HEK293 (cell line): ENCODE measurements around the gene TXNRD2.

Experiments
- ZNF37A ChIP-seq: fragments of 450-650 bp; IDR thresholded peaks from 2 replicates; pipeline ENCODE4 v1.5.1; 2018; ENCODE audit warnings: missing biosample characterization, missing genetic modification characterization
- TF ChIP-seq, protein P1 (sequence below): fragments of 450-650 bp; formaldehyde crosslinking; IDR thresholded peaks from 2 replicates; pipeline ENCODE4 v1.5.1; 2016; ENCODE audit warnings: missing biosample characterization, missing genetic modification characterization

DNA sequence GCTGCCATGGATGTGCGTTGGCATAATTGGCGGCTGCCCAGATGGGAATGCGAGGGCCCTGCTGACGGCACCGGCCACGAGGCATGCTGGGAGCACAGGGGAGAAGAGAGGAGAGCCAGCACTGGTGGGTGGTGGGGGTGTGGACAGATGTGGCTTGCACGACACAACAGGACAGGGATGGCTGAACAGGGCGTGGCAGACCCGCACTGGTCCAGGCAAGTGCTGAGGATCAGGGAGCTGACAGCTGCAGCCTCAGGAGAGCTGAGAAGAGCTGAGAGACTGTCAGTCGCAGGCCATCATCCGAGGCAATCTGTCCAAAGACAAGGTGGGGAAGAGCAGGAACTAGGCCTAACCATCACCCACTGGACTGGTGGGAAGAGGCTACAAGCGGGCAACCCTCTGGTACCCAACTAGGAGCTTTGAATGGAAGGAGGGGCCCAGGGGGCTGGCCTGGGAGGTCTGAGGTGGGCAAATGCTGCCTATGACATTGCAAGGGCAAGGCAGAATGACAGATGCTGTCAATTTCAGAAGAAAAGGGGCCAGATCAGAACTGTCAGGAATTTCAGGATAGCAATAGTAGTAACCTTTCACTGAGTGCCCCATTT lies 89.3 kb downstream of the TXNRD2 start:
- TF ChIP-seq, protein P1, sequence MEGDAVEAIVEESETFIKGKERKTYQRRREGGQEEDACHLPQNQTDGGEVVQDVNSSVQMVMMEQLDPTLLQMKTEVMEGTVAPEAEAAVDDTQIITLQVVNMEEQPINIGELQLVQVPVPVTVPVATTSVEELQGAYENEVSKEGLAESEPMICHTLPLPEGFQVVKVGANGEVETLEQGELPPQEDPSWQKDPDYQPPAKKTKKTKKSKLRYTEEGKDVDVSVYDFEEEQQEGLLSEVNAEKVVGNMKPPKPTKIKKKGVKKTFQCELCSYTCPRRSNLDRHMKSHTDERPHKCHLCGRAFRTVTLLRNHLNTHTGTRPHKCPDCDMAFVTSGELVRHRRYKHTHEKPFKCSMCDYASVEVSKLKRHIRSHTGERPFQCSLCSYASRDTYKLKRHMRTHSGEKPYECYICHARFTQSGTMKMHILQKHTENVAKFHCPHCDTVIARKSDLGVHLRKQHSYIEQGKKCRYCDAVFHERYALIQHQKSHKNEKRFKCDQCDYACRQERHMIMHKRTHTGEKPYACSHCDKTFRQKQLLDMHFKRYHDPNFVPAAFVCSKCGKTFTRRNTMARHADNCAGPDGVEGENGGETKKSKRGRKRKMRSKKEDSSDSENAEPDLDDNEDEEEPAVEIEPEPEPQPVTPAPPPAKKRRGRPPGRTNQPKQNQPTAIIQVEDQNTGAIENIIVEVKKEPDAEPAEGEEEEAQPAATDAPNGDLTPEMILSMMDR (tag by site-specific recombination): no peak
- TF ChIP-seq ZNF37A (tag by site-specific recombination): no peak
